Stimulated activated CD8-positive, alpha-beta memory T cell treated with anti-CD3 and anti-CD28 coated beads, Interleukin-2, amount 100 ng/mL, for 1 hour (primary cell): Measurements from ENCODE around the gene RBMS1.
A peak's percentile ranks its signal among the peaks of the same experiment; 100 is the strongest.
"Not testable (repeated sequence)": the region's sequence is repeated elsewhere in the genome, so short reads cannot be mapped to it uniquely, and the experiment has no call there.

Experiments used
- DNase-seq, 2 donors: peaks; one replicate each; pipeline ENCODE4 v3.0.0-alpha.2; 2020; ENCODE audit warnings: low read depth in 2 of 2

Gene RBMS1

GRCh38 chr2:160433466-160434140 is 60.0 kb downstream of the RBMS1 start:
- no peak for DNase-seq

GRCh38 chr2:160432633-160433032 is 61.0 kb downstream of the RBMS1 start:
- DNase-seq: no peak

- no peak for DNase-seq
Measured at GRCh38 chr2:160431441-160431840, 62.2 kb downstream of the RBMS1 start.

- DNase-seq: no peak
Measured at GRCh38 chr2:160430001-160430344, 63.6 kb downstream of the RBMS1 start.

- no peak for DNase-seq
Measured at GRCh38 chr2:160429248-160430000, 64.2 kb downstream of the RBMS1 start.

GRCh38 chr2:160428405-160428763 is 65.2 kb downstream of the RBMS1 start:
- no peak for DNase-seq

GRCh38 chr2:160427629-160428404 is 65.8 kb downstream of the RBMS1 start:
- DNase-seq: peak; percentile 24 to 36

- DNase-seq: no peak
Measured at GRCh38 chr2:160426604-160427003, 67.0 kb downstream of the RBMS1 start.

- DNase-seq: no peak
Measured at GRCh38 chr2:160425434-160426151, 68.0 kb downstream of the RBMS1 start.

- no peak for DNase-seq
Measured at GRCh38 chr2:160423126-160423525, 70.5 kb downstream of the RBMS1 start.

- not testable (repeated sequence) for DNase-seq
Measured at GRCh38 chr2:160421646-160422501, 71.7 kb downstream of the RBMS1 start.

GRCh38 chr2:160420711-160421110 is 72.9 kb downstream of the RBMS1 start:
- no peak for DNase-seq

- no peak for DNase-seq
Measured at GRCh38 chr2:160419776-160420505, 73.7 kb downstream of the RBMS1 start.

GRCh38 chr2:160418853-160419252 is 74.8 kb downstream of the RBMS1 start:
- DNase-seq: no peak

- no peak for DNase-seq
Measured at GRCh38 chr2:160418398-160418765, 75.2 kb downstream of the RBMS1 start.

- no peak for DNase-seq
Measured at GRCh38 chr2:160417745-160418397, 75.7 kb downstream of the RBMS1 start.

GRCh38 chr2:160415991-160416390 is 77.6 kb downstream of the RBMS1 start:
- DNase-seq: no peak

GRCh38 chr2:160411955-160412354 is 81.7 kb downstream of the RBMS1 start:
- DNase-seq: no peak

- peak in 1 of 2 donors; percentile 15 for DNase-seq
Measured at GRCh38 chr2:160411167-160411566, 82.4 kb downstream of the RBMS1 start.

GRCh38 chr2:160409480-160409879 is 84.1 kb downstream of the RBMS1 start:
- DNase-seq: no peak
